Measurements from ENCODE around the gene BLACAT1. TPM values are rescaled to one million over a fixed set of nuclear protein-coding genes. Genes with fewer than 3 reads are reported as not detected.

Gene BLACAT1
- polyA plus RNA-seq, 1 donor from 2014 or later = 6.0 TPM

GRCh38 chr1:205417870-205418635, 37.8 kb downstream of the BLACAT1 start:
- peaks cover 15% of the 10 kb centered on the region for H3K36me3 ChIP-seq (ENCODE audit: insufficient read depth, low read length)
- no peak for TF ChIP-seq EP300 (conservative IDR thresholded peaks at IDR 0.05; ENCODE audit: poor library complexity, severe bottlenecking)
- TF ChIP-seq EZH2 (IDR thresholded peaks at IDR 0.05; ENCODE audit: borderline replicate concordance, insufficient read depth, low read length, poor library complexity, severe bottlenecking) = no peak
- TF ChIP-seq CTCF (IDR thresholded peaks at IDR 0.05; ENCODE audit: poor library complexity, severe bottlenecking) = no peak
- TF ChIP-seq RAD21 (conservative IDR thresholded peaks at IDR 0.05) = no peak
- no peak for TF ChIP-seq TAF1 (IDR thresholded peaks at IDR 0.05; ENCODE audit: low read depth)
- no peak for TF ChIP-seq REST (IDR thresholded peaks at IDR 0.05; ENCODE audit: borderline replicate concordance)
- no peak for TF ChIP-seq POLR2AphosphoS5 (IDR thresholded peaks at IDR 0.05)
- no peak for TF ChIP-seq SMC3 (conservative IDR thresholded peaks at IDR 0.05; ENCODE audit: poor library complexity)
- H3F3A ChIP-seq (ENCODE audit: insufficient read depth, low read length, poor library complexity, severe bottlenecking) = no peaks in the 10 kb centered on the region
- H2AFZ ChIP-seq (ENCODE audit: low read depth, low read length) = no peak overlapping the region
- H3K27ac ChIP-seq (ENCODE audit: low read length) = no peak overlapping the region
- H3K4me2 ChIP-seq (ENCODE audit: low read length) = no peak overlapping the region
- H3K79me2 ChIP-seq (replicated peaks; ENCODE audit: insufficient read depth, low read length) = no peaks in the 10 kb centered on the region
- no peaks in the 10 kb centered on the region for H3K9me2 ChIP-seq (ENCODE audit: insufficient read depth, low read length)
- H3K9ac ChIP-seq (ENCODE audit: low read length) = no peak overlapping the region
- no peaks in the 10 kb centered on the region for H4K20me1 ChIP-seq (ENCODE audit: insufficient read depth)
- no peak overlapping the region for H3K4me3 ChIP-seq (ENCODE audit: low read length)
- H3K9me3 ChIP-seq (ENCODE audit: low read length) = no peaks in the 10 kb centered on the region
- no peaks in the 10 kb centered on the region for H3K27me3 ChIP-seq (ENCODE audit: insufficient read depth, low read depth, low read length)

GRCh38 chr1:205416322-205416721, 39.5 kb downstream of the BLACAT1 start:
- H3K79me2 ChIP-seq (replicated peaks; ENCODE audit: insufficient read depth, low read length) = no peaks in the 10 kb centered on the region
- H3K9me3 ChIP-seq (ENCODE audit: low read length) = no peaks in the 10 kb centered on the region
- H3K27ac ChIP-seq (ENCODE audit: low read length) = peak overlapping the region; percentile 66
- H3K4me3 ChIP-seq (ENCODE audit: low read length) = no peak overlapping the region
- H3K4me2 ChIP-seq (ENCODE audit: low read length) = no peak overlapping the region
- peak overlapping the region; percentile 13 for H3K9ac ChIP-seq (ENCODE audit: low read length)
- TF ChIP-seq EP300 (conservative IDR thresholded peaks at IDR 0.05; ENCODE audit: poor library complexity, severe bottlenecking) (peak; percentile 13), RAD21 (conservative IDR thresholded peaks at IDR 0.05) (no peak)
- no peaks in the 10 kb centered on the region for H3K9me2 ChIP-seq (ENCODE audit: insufficient read depth, low read length)
- H3K27me3 ChIP-seq (ENCODE audit: insufficient read depth, low read depth, low read length) = no peaks in the 10 kb centered on the region
- peaks cover 15% of the 10 kb centered on the region for H3K36me3 ChIP-seq (ENCODE audit: insufficient read depth, low read length)
- H2AFZ ChIP-seq (ENCODE audit: low read depth, low read length) = no peak overlapping the region
- H3F3A ChIP-seq (ENCODE audit: insufficient read depth, low read length, poor library complexity, severe bottlenecking) = no peaks in the 10 kb centered on the region
- H4K20me1 ChIP-seq (ENCODE audit: insufficient read depth) = no peaks in the 10 kb centered on the region
